Measurements from ENCODE around the gene SMG6.

Gene SMG6

DNA sequence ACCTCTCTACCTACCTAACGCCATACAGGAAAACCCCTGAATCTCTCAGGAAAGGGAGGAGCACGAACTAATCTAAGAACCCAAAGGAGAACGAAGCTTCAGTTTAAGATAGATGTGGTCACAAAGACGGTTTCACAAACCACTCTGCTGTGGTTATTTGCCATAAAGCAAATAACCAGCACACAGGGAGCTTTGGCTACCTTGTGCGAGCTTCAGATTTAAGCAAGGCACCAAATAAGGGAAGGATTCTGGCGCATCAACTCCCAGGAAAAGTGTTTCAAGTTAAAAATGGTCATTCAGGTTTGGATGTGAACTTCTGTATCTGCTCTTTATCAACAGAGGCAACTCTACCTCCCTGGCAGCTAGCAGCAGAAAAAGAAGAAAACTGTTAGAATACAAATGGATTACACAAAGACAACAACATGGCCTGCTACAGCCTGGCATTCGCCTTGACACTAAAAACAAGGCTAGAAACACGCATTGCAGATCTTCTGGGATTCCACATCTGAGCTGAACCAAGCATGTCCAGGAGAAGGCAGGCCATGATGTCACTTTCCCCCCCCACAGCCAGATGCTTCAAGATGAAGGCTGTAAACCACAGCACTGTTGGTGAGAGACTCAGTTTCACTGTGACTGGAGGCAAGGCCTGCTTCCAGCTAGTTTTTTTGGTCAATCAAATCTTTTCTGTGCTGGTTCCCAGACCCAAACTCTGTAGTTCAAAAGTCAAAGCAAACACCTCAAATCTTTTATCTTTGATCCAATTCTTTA is 43.6 kb downstream of the SMG6 start:
- TF ChIP-seq FOXM1 (IDR thresholded peaks at IDR 0.05; ENCODE audit: borderline replicate concordance, low read depth): no peak
- TF ChIP-seq EGR1 (IDR thresholded peaks at IDR 0.05): no peak
- no peak for TF ChIP-seq TCF12 (IDR thresholded peaks at IDR 0.05; ENCODE audit: low read depth)
- TF ChIP-seq ZBTB7A (IDR thresholded peaks at IDR 0.05; ENCODE audit: low read depth): no peak
- no peak for TF ChIP-seq EP300 (IDR thresholded peaks at IDR 0.05; ENCODE audit: borderline replicate concordance)
- TF ChIP-seq, protein P1, sequence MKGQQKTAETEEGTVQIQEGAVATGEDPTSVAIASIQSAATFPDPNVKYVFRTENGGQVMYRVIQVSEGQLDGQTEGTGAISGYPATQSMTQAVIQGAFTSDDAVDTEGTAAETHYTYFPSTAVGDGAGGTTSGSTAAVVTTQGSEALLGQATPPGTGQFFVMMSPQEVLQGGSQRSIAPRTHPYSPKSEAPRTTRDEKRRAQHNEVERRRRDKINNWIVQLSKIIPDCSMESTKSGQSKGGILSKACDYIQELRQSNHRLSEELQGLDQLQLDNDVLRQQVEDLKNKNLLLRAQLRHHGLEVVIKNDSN (IDR thresholded peaks at IDR 0.05): no peak
- TF ChIP-seq TAF1 (IDR thresholded peaks at IDR 0.05; ENCODE audit: low read depth): no peak
- no peak for TF ChIP-seq CREB1 (IDR thresholded peaks at IDR 0.05; ENCODE audit: low read depth)
- no peak for TF ChIP-seq CEBPB (IDR thresholded peaks at IDR 0.05)

DNA sequence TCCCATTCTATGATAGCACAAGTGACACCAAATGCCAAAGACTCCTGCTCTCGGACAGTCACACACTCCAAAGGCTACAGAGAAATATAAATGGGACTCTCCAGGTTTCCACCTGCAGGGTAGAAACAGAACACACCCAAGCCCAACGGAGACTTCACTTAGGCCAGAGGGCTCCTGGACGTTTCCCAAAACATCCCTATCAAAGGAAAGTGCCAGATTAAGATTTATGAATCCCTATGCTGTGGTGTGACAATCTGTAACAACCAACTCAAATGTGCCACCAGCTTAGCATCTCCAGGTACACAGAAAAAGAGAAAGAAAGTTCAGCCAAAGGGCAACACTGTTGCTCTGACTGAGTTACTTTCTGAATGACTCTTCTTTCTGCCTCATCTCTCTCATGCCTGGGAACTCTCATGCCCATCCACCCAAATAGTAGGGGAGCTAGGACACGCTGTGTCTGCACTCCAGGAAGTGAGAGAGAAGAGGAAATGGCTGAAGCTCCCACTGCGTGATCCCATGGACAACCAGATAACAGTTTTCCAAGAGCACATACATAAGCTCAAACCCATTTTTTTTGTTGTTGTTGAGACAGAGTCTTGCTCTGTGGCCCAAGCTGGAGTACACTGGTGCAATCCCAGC is 49.7 kb downstream of the SMG6 start:
- TF ChIP-seq EP300 (IDR thresholded peaks at IDR 0.05; ENCODE audit: borderline replicate concordance) (no peak), TCF12 (IDR thresholded peaks at IDR 0.05; ENCODE audit: low read depth) (no peak), NFIC (IDR thresholded peaks at IDR 0.05) (no peak), ZBTB7A (IDR thresholded peaks at IDR 0.05; ENCODE audit: low read depth) (no peak), TEAD4 (IDR thresholded peaks at IDR 0.05) (no peak), CREB1 (IDR thresholded peaks at IDR 0.05; ENCODE audit: low read depth) (no peak), YY1 (IDR thresholded peaks at IDR 0.05; ENCODE audit: low read depth) (no peak), RAD21 (IDR thresholded peaks at IDR 0.05; ENCODE audit: low read depth) (no peak), EGR1 (IDR thresholded peaks at IDR 0.05) (no peak), CEBPB (IDR thresholded peaks at IDR 0.05) (no peak)
- TF ChIP-seq, protein P1 (IDR thresholded peaks at IDR 0.05): no peak
- TF ChIP-seq, protein P2, sequence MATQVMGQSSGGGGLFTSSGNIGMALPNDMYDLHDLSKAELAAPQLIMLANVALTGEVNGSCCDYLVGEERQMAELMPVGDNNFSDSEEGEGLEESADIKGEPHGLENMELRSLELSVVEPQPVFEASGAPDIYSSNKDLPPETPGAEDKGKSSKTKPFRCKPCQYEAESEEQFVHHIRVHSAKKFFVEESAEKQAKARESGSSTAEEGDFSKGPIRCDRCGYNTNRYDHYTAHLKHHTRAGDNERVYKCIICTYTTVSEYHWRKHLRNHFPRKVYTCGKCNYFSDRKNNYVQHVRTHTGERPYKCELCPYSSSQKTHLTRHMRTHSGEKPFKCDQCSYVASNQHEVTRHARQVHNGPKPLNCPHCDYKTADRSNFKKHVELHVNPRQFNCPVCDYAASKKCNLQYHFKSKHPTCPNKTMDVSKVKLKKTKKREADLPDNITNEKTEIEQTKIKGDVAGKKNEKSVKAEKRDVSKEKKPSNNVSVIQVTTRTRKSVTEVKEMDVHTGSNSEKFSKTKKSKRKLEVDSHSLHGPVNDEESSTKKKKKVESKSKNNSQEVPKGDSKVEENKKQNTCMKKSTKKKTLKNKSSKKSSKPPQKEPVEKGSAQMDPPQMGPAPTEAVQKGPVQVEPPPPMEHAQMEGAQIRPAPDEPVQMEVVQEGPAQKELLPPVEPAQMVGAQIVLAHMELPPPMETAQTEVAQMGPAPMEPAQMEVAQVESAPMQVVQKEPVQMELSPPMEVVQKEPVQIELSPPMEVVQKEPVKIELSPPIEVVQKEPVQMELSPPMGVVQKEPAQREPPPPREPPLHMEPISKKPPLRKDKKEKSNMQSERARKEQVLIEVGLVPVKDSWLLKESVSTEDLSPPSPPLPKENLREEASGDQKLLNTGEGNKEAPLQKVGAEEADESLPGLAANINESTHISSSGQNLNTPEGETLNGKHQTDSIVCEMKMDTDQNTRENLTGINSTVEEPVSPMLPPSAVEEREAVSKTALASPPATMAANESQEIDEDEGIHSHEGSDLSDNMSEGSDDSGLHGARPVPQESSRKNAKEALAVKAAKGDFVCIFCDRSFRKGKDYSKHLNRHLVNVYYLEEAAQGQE (IDR thresholded peaks at IDR 0.05; ENCODE audit: low read depth): no peak
- TF ChIP-seq, protein P3, sequence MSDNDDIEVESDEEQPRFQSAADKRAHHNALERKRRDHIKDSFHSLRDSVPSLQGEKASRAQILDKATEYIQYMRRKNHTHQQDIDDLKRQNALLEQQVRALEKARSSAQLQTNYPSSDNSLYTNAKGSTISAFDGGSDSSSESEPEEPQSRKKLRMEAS (IDR thresholded peaks at IDR 0.05): no peak

DNA sequence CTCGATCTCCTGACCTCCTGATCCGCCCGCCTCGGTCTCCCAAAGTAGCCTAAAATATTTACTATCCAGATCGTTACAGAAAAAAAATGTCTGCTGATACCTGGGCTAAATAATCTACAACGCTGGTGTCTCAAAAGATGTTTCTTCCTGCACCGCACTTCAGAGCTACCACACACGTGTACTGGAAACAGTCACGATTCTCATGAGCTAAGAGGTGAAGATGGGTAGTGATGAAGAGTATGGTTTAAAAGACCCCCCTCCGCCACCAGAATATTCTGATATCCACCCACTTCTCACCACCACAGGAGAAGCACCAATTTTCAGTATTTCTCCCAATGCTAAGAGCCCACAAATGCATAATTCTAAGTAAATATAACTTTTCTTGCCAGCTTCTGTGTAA is 50.2 kb downstream of the SMG6 start:
- TF ChIP-seq, protein P2 (IDR thresholded peaks at IDR 0.05; ENCODE audit: low read depth): no peak
- TF ChIP-seq, protein P3 (IDR thresholded peaks at IDR 0.05): no peak
- TF ChIP-seq RAD21 (IDR thresholded peaks at IDR 0.05; ENCODE audit: low read depth): no peak
- no peak for TF ChIP-seq TCF12 (IDR thresholded peaks at IDR 0.05; ENCODE audit: low read depth)
- no peak for TF ChIP-seq TEAD4 (IDR thresholded peaks at IDR 0.05)
- TF ChIP-seq YY1 (IDR thresholded peaks at IDR 0.05; ENCODE audit: low read depth): no peak
- TF ChIP-seq EP300 (IDR thresholded peaks at IDR 0.05; ENCODE audit: borderline replicate concordance): no peak
- TF ChIP-seq EGR1 (IDR thresholded peaks at IDR 0.05): no peak
- TF ChIP-seq CEBPB (IDR thresholded peaks at IDR 0.05): no peak
- TF ChIP-seq TAF1 (IDR thresholded peaks at IDR 0.05; ENCODE audit: low read depth): no peak
- no peak for TF ChIP-seq FOXM1 (IDR thresholded peaks at IDR 0.05; ENCODE audit: borderline replicate concordance, low read depth)
- TF ChIP-seq CREB1 (IDR thresholded peaks at IDR 0.05; ENCODE audit: low read depth): no peak

DNA sequence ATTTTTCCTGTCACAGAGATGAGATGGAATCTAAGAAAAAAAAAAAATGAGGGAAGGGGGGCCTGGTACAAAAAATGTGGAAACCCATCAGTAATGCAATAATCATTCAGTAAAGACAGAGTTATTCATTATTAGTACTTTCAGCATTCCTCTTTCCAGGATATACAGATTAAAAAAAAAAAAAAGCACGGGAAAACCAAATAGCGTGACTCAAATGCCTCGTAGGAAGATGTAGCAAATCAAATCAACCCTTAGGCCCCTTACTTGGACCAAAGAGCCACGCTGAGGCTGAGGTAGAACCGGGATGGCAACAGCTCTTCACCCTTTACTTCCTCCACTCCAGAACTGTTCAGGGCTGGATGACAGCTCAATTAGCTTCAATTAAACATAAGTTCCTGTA is 52.5 kb downstream of the SMG6 start:
- TF ChIP-seq TAF1 (IDR thresholded peaks at IDR 0.05; ENCODE audit: low read depth) (no peak), TEAD4 (IDR thresholded peaks at IDR 0.05) (no peak)

DNA sequence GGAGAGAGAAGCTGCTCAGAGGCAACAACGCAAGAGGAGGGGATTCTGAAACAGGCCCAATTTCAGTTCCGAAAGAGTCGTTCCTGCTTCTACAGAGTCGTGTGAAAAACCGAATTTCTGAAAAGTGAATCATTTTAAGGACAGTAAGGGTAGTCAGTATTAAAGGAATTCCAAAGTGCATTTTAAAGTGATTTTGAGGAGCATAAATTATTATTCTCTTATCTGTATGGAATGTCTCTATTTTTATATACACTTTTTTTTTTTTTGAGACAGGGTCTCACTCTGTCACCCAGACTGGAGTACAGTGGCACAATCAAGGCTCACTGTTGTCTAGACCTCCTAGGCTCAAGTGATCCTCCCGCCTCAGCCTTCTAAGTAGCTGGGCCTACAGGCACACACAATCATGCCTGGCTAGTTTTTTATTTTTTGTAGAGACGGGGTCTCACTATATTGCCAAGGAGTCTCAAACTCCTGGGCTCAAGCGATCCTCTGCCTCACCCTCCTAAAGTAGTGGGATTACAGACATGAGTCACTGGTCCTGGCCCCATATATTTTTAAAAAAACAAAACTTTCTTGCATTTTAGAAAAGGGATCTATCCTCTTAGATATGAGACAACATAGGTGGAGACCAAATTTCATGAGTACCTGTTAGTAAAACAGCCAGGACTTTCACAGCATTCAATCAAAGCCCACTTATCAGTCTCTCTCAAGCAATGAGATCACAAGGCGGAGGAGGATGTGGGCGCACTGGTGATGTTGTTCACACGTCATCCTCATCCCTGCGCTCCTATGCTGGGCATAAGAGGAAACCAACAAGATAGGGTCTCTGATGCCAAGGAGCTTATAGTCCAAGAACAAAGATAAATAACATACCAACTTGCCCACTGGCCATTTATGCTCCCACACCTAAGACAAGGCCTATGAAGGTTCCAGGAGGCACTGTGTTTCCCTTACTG is 53.2 kb downstream of the SMG6 start:
- TF ChIP-seq EGR1 (IDR thresholded peaks at IDR 0.05) (no peak), CREB1 (IDR thresholded peaks at IDR 0.05; ENCODE audit: low read depth) (no peak), RAD21 (IDR thresholded peaks at IDR 0.05; ENCODE audit: low read depth) (no peak), YY1 (IDR thresholded peaks at IDR 0.05; ENCODE audit: low read depth) (no peak)

Data from Ishikawa (cell line).